ENCODE measurements around the gene GRK2.

GRCh38 chr11:67250059-67251043 lies 15.9 kb upstream of the GRK2 start:
- no peak for TF ChIP-seq CTCF (optimal IDR thresholded peaks at IDR 0.05 in 1 of 3, IDR thresholded peaks at IDR 0.05 in 1 of 3, conservative IDR thresholded peaks at IDR 0.05 in 1 of 3; ENCODE audit: extremely low read depth in 1 of 3, insufficient read depth in 2 of 3, low read length in 3 of 3)
- no peak for TF ChIP-seq EZH2 (IDR thresholded peaks at IDR 0.05; ENCODE audit: low read length)

Measured in keratinocyte (primary cell).